ENCODE measurements around the gene ZSCAN5C.

DNA sequence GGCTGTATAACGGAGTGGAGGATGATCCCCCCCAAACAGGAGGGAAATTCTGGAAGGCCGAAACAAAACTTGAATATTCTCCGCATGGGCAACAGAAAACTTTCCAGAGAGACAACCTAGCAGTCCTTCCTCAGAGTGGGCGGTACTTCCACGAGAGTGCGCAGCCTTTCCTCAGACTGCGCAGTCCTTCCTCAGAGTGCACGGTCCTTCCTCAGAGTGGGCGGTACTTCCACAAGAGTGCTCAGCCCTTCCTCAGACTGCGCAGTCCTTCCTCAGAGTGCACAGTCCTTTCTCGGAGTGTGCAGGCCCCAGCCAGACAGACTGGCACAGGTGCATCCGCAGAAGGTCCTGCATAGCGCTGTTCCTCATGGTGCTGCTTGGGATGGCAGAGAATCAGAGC lies 39.0 kb upstream of the ZSCAN5C start:
- TF ChIP-seq, protein P1, sequence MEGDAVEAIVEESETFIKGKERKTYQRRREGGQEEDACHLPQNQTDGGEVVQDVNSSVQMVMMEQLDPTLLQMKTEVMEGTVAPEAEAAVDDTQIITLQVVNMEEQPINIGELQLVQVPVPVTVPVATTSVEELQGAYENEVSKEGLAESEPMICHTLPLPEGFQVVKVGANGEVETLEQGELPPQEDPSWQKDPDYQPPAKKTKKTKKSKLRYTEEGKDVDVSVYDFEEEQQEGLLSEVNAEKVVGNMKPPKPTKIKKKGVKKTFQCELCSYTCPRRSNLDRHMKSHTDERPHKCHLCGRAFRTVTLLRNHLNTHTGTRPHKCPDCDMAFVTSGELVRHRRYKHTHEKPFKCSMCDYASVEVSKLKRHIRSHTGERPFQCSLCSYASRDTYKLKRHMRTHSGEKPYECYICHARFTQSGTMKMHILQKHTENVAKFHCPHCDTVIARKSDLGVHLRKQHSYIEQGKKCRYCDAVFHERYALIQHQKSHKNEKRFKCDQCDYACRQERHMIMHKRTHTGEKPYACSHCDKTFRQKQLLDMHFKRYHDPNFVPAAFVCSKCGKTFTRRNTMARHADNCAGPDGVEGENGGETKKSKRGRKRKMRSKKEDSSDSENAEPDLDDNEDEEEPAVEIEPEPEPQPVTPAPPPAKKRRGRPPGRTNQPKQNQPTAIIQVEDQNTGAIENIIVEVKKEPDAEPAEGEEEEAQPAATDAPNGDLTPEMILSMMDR (IDR thresholded peaks at IDR 0.05; ENCODE audit: insufficient read depth, low read depth, low read length) = no peak
- no peak for TF ChIP-seq EZH2 (IDR thresholded peaks at IDR 0.05; ENCODE audit: insufficient read depth, low read length)

Measured in astrocyte (in vitro differentiated cells and primary cell).